IMR-90 (cell line): ENCODE results near the gene COL4A2. TPM values are rescaled to one million over a fixed set of nuclear protein-coding genes. Genes with fewer than 3 reads are reported as not detected.

Experiments used
- ATAC-seq: fragments of 200-7000 bp; cut with Tn5 transposase; 2 replicates; pipeline ENCODE4 v1.9.1; 2020; ENCODE audit warnings: low read depth, mild to moderate bottlenecking, moderate library complexity
- BruUV-seq: library from RNA; stranded (reverse); fragments of 400-500 nt; replicated peaks from 2 replicates; lab custom pipeline; 2021; lab: Mats Ljungman, UMichigan
- CTCF ChIA-PET: fragments of 300-600 bp; formaldehyde crosslinking; extraction: SDS; loops from one replicate; lab custom pipeline; 2021; ENCODE audit warnings: antibody characterized with exemption; lab: Yijun Ruan, JAX
- POLR2A ChIA-PET: fragments of 300-600 bp; sonication (Branson Sonifier 250); formaldehyde crosslinking; loops from one replicate; lab custom pipeline; 2022; ENCODE audit warnings: antibody characterized with exemption; ENCODE audit not compliant: unreplicated experiment; lab: Charles Lee
- DNase-seq: peaks from one replicate; pipeline ENCODE4 v3.0.0; 2013
- H2AFZ ChIP-seq: replicated peaks from 2 replicates; pipeline ENCODE3; 2013; ENCODE audit warnings: low read length, mild to moderate bottlenecking; ENCODE audit not compliant: poor library complexity
- H2AK5ac ChIP-seq: 2 replicates; pipeline ENCODE4 v1.6.1; 2013; ENCODE audit warnings: low read depth, low read length, inconsistent platforms
- H2AK9ac ChIP-seq: replicated peaks from 2 replicates; pipeline ENCODE3; 2013; ENCODE audit warnings: mild to moderate bottlenecking, low read depth, low read length, moderate library complexity; ENCODE audit not compliant: poor library complexity
- H2BK120ac ChIP-seq: 2 replicates; pipeline ENCODE4 v1.6.1; 2013; ENCODE audit warnings: low read depth, low read length, inconsistent platforms
- H2BK15ac ChIP-seq: 3 replicates; pipeline ENCODE4 v1.6.1; 2013; ENCODE audit warnings: low read depth, low read length, inconsistent platforms
- H2BK20ac ChIP-seq: 2 replicates; pipeline ENCODE4 v1.6.1; 2013; ENCODE audit warnings: low read depth, mild to moderate bottlenecking, inconsistent platforms, low read length, moderate library complexity
- H2BK5ac ChIP-seq: 2 replicates; pipeline ENCODE4 v1.6.1; 2013; ENCODE audit warnings: mild to moderate bottlenecking, low read depth, low read length, inconsistent platforms; ENCODE audit not compliant: poor library complexity, severe bottlenecking
- H3K14ac ChIP-seq: replicated peaks from 2 replicates; pipeline ENCODE4 v1.6.1; 2013; ENCODE audit warnings: low read depth, low read length, inconsistent platforms
- H3K18ac ChIP-seq: 2 replicates; pipeline ENCODE4 v1.6.1; 2013; ENCODE audit warnings: low read depth, low read length, control low read depth
- H3K23ac ChIP-seq: 2 replicates; pipeline ENCODE4 v1.6.1; 2013; ENCODE audit warnings: low read depth, low read length, inconsistent platforms
- H3K27ac ChIP-seq: 2 replicates; pipeline ENCODE4 v1.5.1; 2013; ENCODE audit warnings: mild to moderate bottlenecking, control low read depth, low read length; ENCODE audit not compliant: insufficient read depth
- H3K27me3 ChIP-seq: 2 replicates; pipeline ENCODE4 v1.6.1; 2013; ENCODE audit warnings: low read length; ENCODE audit not compliant: control insufficient read depth, insufficient read depth
- H3K36me3 ChIP-seq: 2 replicates; pipeline ENCODE4 v1.6.1; 2013; ENCODE audit warnings: low read length, mixed read lengths; ENCODE audit not compliant: control insufficient read depth, insufficient read depth
- H3K4ac ChIP-seq: 2 replicates; pipeline ENCODE4 v1.6.1; 2013; ENCODE audit warnings: low read depth, low read length, inconsistent platforms
- H3K4me1 ChIP-seq: 2 replicates; pipeline ENCODE4 v1.6.1; 2013; ENCODE audit warnings: low read length, mixed read lengths; ENCODE audit not compliant: control insufficient read depth, insufficient read depth
- H3K4me2 ChIP-seq: 2 replicates; pipeline ENCODE4 v1.6.1; 2013; ENCODE audit warnings: low read depth, mild to moderate bottlenecking, control low read depth, low read length, moderate library complexity
- H3K4me3 ChIP-seq: 2 replicates; pipeline ENCODE4 v1.5.1; 2013; ENCODE audit warnings: low read depth, mild to moderate bottlenecking, control low read depth, low read length, moderate library complexity; ENCODE audit not compliant: insufficient read depth
- H3K56ac ChIP-seq: 2 replicates; pipeline ENCODE4 v1.6.1; 2013; ENCODE audit warnings: low read length, inconsistent platforms; ENCODE audit not compliant: insufficient read depth; ENCODE audit errors: extremely low read depth
- H3K79me1 ChIP-seq, 2 experiments: 2 replicates each; pipeline ENCODE4 v1.6.1; 2013; ENCODE audit warnings: low read length in 2 of 2, inconsistent platforms in 1 of 2, low read depth in 1 of 2
- H3K9ac ChIP-seq: 2 replicates; pipeline ENCODE4 v1.6.1; 2013; ENCODE audit warnings: low read depth, low read length, control low read depth
- H3K9me1 ChIP-seq: 2 replicates; pipeline ENCODE4 v1.6.1; 2013; ENCODE audit warnings: low read length, inconsistent platforms; ENCODE audit not compliant: insufficient read depth
- H3K9me3 ChIP-seq: 2 replicates; pipeline ENCODE4 v1.6.1; 2013; ENCODE audit warnings: low read length; ENCODE audit not compliant: control insufficient read depth, insufficient read depth
- H4K20me1 ChIP-seq: 2 replicates; pipeline ENCODE4 v1.6.1; 2013; ENCODE audit warnings: low read length, inconsistent platforms; ENCODE audit not compliant: insufficient read depth
- H4K5ac ChIP-seq: 2 replicates; pipeline ENCODE4 v1.6.1; 2013; ENCODE audit warnings: mild to moderate bottlenecking, low read depth, low read length, control low read depth
- H4K8ac ChIP-seq, 2 experiments: 2 replicates each; pipeline ENCODE4 v1.6.1; 2013; ENCODE audit warnings: low read depth in 2 of 2, low read length in 2 of 2, control low read depth in 1 of 2, inconsistent platforms in 1 of 2
- H4K91ac ChIP-seq: 2 replicates; pipeline ENCODE4 v1.6.1; 2013; ENCODE audit warnings: low read depth, low read length, inconsistent platforms; ENCODE audit not compliant: insufficient read depth
- BHLHE40 ChIP-seq: fragments of 150-350 bp; IDR thresholded peaks from 2 replicates; pipeline ENCODE4 v1.6.1; 2016; ENCODE audit warnings: mild to moderate bottlenecking, low read depth, low read length
- CTCF ChIP-seq: conservative IDR thresholded peaks from 2 replicates; pipeline ENCODE4 v1.5.1; 2012; ENCODE audit warnings: mild to moderate bottlenecking, low read depth, low read length, improper control_type of control experiment
- MXI1 ChIP-seq: IDR thresholded peaks from 2 replicates; pipeline ENCODE4 v1.6.1; 2012; ENCODE audit warnings: low read depth, mild to moderate bottlenecking, low read length, moderate library complexity, borderline replicate concordance
- NFE2L2 ChIP-seq: fragments of 150-350 bp; IDR thresholded peaks from 2 replicates; pipeline ENCODE4 v1.6.1; 2016; ENCODE audit warnings: low read depth, mild to moderate bottlenecking, low read length
- RAD21 ChIP-seq: IDR thresholded peaks from 2 replicates; pipeline ENCODE4 v1.6.1; 2012; ENCODE audit warnings: low read length, improper control_type of control experiment
- RFX5 ChIP-seq: IDR thresholded peaks from 2 replicates; pipeline ENCODE4 v1.8.0; 2012; ENCODE audit warnings: low read depth, mild to moderate bottlenecking, low read length, moderate library complexity
- USF2 ChIP-seq: fragments of 150-350 bp; IDR thresholded peaks from 2 replicates; pipeline ENCODE4 v1.6.1; 2017; ENCODE audit warnings: mild to moderate bottlenecking, antibody characterized with exemption, low read length, low read depth
- WGBS, 2 experiments: methylation state at CpG; one replicate each; pipeline versions ENCODE4 v1.1.5 to v1.1.7; 2013; ENCODE audit warnings: missing lambda C conversion rate in 2 of 2; ENCODE audit not compliant: insufficient read length in 1 of 2; ENCODE audit errors: extremely low coverage in 2 of 2; 5-methylcytosine and 5-hydroxymethylcytosine counted together
- dilution Hi-C: fragments of 300-500 bp; cut with HindIII; formaldehyde crosslinking; loops from one replicate; pipeline ENCODE4 v1.14.3; 2018; ENCODE audit warnings: low sequenced_read_pairs; ENCODE audit not compliant: unreplicated experiment
- in situ Hi-C: fragments of 300-500 bp; cut with MboI; formaldehyde crosslinking; loops from 3 replicates; pipeline ENCODE4 v1.14.3; 2019; ENCODE audit warnings: low sequenced_read_pairs, inconsistent platforms, mixed read lengths
- intact Hi-C: fragments of 100-400 bp; cut with micrococcal nuclease; formaldehyde crosslinking; loops from 2 replicates; pipeline ENCODE4 v1.10.0; 2022
- polyA plus RNA-seq, 3 experiments: library from polyadenylated mRNA; depleted of rRNA; stranded (reverse); fragments of >200 nt; gene quantifications; 2 replicates each; pipeline ENCODE4 v1.2.3, GENCODE V29; 2012; ENCODE audit warnings: low replicate concordance in 1 of 3
- total RNA-seq: library from RNA; depleted of rRNA; stranded (reverse); fragments of >200 nt; gene quantifications from 2 replicates; pipeline ENCODE4 v1.2.3, GENCODE V29; 2012

The COL4A2 gene
- total and polyA plus RNA-seq, 2 of the 4 experiments (the other 2 are of a cell fraction) = 90.7 to 457 TPM

DNA sequence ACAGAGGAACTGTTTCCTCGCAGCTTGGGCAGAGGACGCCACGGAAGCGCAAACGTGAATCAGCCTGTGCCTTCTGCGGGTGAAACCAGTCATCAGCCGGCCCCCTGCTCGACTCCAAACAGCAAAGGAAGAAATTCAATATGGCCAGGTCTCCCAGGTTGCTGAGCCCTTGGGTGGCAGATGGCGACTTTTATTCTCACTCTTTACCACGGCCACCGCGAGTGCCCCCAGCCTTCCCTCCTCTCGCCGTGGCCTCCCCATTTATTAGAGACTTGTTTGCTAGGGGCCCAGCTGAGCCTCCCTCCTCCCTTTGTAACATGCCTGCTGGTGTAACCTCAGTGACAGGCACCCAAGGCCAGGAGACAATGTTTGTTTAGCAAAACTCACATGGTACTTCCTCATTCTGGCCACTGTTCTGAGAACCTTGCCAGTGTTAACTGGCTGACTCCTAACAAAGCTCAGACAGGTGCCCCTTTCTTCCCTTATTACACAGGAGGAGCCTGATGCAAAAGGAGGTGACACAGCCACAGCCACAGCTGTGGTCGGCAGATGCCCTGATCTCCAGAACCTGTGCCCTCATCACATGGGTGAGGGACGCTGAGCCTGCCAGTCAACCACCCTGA lies 248.6 kb downstream of the COL4A2 start:
- peaks cover 0 to 4% of the 10 kb centered on the region in 2 experiments; a peak in 1 of 4 replicates for H3K79me1 ChIP-seq
- H3K9me1 ChIP-seq = no peaks in the 10 kb centered on the region
- DNase-seq (no peak), ATAC-seq (no peak)
- H3K56ac ChIP-seq = no peak overlapping the region
- TF ChIP-seq BHLHE40 (no peak), CTCF (no peak), MXI1 (no peak), RAD21 (no peak), USF2 (no peak), RFX5 (no peak), NFE2L2 (no peak)
- H3K4me1 ChIP-seq = peaks cover 6% of the 10 kb centered on the region; the same call in 1 of the 2 replicates
- no peak overlapping the region for H2AK5ac ChIP-seq
- no peak overlapping the region for H2BK120ac ChIP-seq
- H2AK9ac ChIP-seq = no peak overlapping the region
- H4K8ac ChIP-seq = no peak overlapping the region
- 0 out of 2 replicates have a peak, but pooled peaks cover 2% of the 10 kb centered on the region for H3K36me3 ChIP-seq
- no peak overlapping the region for H3K23ac ChIP-seq
- ChIA-PET POLR2A (no interaction called here), CTCF (no interaction called here)
- H2BK20ac ChIP-seq = no peak overlapping the region
- WGBS, 2 experiments = 93% methylated on average over 10 of the region's 16 CpGs; no CpG with 5 or more reads in 1 of the 2 experiments
- dilution Hi-C loops (no loop called here), intact Hi-C loops (no loop called here), in situ Hi-C loops (no loop called here)
- no peaks in the 10 kb centered on the region for H3K27me3 ChIP-seq
- H3K9ac ChIP-seq = no peak overlapping the region
- H3K14ac ChIP-seq = no peak overlapping the region
- peaks cover 5% of the 10 kb centered on the region; the same call in 1 of the 2 replicates for H4K20me1 ChIP-seq
- H4K5ac ChIP-seq = no peak overlapping the region
- no peak overlapping the region for H2BK15ac ChIP-seq
- no TSS peak for BruUV-seq
- H3K4ac ChIP-seq = no peak overlapping the region
- H2AFZ ChIP-seq = no peak overlapping the region
- peaks cover 2% of the 10 kb centered on the region; the same call in 1 of the 2 replicates for H3K9me3 ChIP-seq
- H3K4me2 ChIP-seq = no peak overlapping the region
- no peak overlapping the region for H4K91ac ChIP-seq
- no peak overlapping the region for H3K18ac ChIP-seq
- no peak overlapping the region for H3K4me3 ChIP-seq
- H2BK5ac ChIP-seq = no peak overlapping the region
- no peak overlapping the region for H3K27ac ChIP-seq
